Breast epithelium (tissue), 4 donors: Measurements from ENCODE around the gene RHOH. TPM values are rescaled to one million over a fixed set of nuclear protein-coding genes. Genes with fewer than 3 reads are reported as not detected.

ENCODE experiments used
- DNase-seq, 2 donors: peaks; one replicate each; pipeline ENCODE4 v3.0.0-alpha.2; 2019; ENCODE audit warnings: low spot score in 2 of 2
- H3K27ac ChIP-seq, 2 donors: fragments of 200-600 bp; sonication (generic) in 1 of 2; one replicate each; pipeline ENCODE4 v1.5.1; 2016 to 2019; ENCODE audit warnings: mild to moderate bottlenecking in 1 of 2
- H3K27me3 ChIP-seq, 2 donors: fragments of 200-600 bp; sonication (generic) in 1 of 2; one replicate each; pipeline versions ENCODE4 v1.5.1 to v1.6.0; 2017 to 2019; ENCODE audit warnings: control low read depth in 1 of 2, mild to moderate bottlenecking in 1 of 2
- H3K36me3 ChIP-seq: fragments of 200-600 bp; one replicate; pipeline ENCODE4 v1.5.1; 2019
- H3K4me1 ChIP-seq, 2 donors: fragments of 200-600 bp; sonication (generic); one replicate each; pipeline ENCODE4 v1.5.1; 2016 to 2019; ENCODE audit warnings: control low read depth in 1 of 2
- H3K4me3 ChIP-seq, 3 donors: fragments of 200-600 bp; sonication (generic); 1 replicate in 2 of 3; 2 replicates in 1 of 3; pipeline ENCODE4 v1.5.1; 2016 to 2019; ENCODE audit warnings: mild to moderate bottlenecking in 3 of 3, moderate library complexity in 2 of 3
- H3K9me3 ChIP-seq, 2 donors: fragments of 200-600 bp; sonication (generic) in 1 of 2; one replicate each; pipeline ENCODE4 v1.5.1; 2016 to 2019; ENCODE audit warnings: control low read depth in 1 of 2
- CTCF ChIP-seq, 3 donors: fragments of 450-650 bp; IDR thresholded peaks; one replicate each; pipeline ENCODE4 v1.5.1; 2016 to 2017; ENCODE audit warnings: antibody characterized with exemption in 3 of 3, mild to moderate bottlenecking in 3 of 3, moderate library complexity in 3 of 3
- POLR2A ChIP-seq: fragments of 450-650 bp; IDR thresholded peaks from one replicate; pipeline ENCODE4 v1.6.1; 2016; ENCODE audit warnings: antibody characterized with exemption, mild to moderate bottlenecking, moderate library complexity
- POLR2AphosphoS5 ChIP-seq, 3 donors: sonication (generic); formaldehyde crosslinking; IDR thresholded peaks; one replicate each; pipeline ENCODE4 v1.6.1; 2017; ENCODE audit warnings: antibody characterized with exemption in 3 of 3
- intact Hi-C: fragments of 100-400 bp; cut with DNase I; formaldehyde crosslinking; loops from one replicate; pipeline ENCODE4 v1.15.1; 2023; ENCODE audit warnings: low total_unique reads
- total RNA-seq, 3 donors: library from RNA; depleted of rRNA; stranded (reverse); fragments of >200 nt; gene quantifications; one replicate each; pipeline ENCODE4 v1.1.0, GENCODE V29; 2016

Gene RHOH
- total RNA-seq, 3 donors from 2014 or later = 5.0 to 16.4 (median 9.7) TPM

DNA sequence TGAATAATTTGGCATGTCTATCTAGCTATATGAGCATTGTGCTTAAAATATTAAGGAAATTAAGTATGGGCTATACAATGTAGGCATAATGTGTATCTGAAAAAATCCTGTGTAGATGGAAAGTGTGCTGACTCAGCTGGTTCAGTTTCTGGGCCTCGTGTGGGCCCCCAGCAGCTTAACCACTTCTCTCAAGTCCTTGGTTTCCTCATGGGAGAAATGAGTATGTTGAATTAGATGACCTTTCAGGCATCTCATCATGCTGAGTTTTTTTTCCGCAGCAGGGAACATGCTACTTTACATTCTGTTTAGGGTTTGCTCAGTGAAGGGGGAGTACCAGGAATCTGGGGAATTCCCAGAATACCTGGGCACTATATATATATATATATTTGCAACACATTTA, 30.5 kb downstream of the RHOH start:
- H3K4me3 ChIP-seq = no peak overlapping the region
- DNase-seq = no peak
- no peaks in the 10 kb centered on the region for H3K36me3 ChIP-seq
- H3K4me1 ChIP-seq = no peaks in the 10 kb centered on the region
- peaks cover 0 to 3% of the 10 kb centered on the region in 2 donors for H3K9me3 ChIP-seq
- TF ChIP-seq POLR2AphosphoS5 (IDR thresholded peaks at IDR 0.05) (no peak), POLR2A (no peak), CTCF (IDR thresholded peaks at IDR 0.05) (no peak)
- intact Hi-C loops = no loop called here
- H3K27me3 ChIP-seq = no peaks in the 10 kb centered on the region
- H3K27ac ChIP-seq = no peak overlapping the region

DNA sequence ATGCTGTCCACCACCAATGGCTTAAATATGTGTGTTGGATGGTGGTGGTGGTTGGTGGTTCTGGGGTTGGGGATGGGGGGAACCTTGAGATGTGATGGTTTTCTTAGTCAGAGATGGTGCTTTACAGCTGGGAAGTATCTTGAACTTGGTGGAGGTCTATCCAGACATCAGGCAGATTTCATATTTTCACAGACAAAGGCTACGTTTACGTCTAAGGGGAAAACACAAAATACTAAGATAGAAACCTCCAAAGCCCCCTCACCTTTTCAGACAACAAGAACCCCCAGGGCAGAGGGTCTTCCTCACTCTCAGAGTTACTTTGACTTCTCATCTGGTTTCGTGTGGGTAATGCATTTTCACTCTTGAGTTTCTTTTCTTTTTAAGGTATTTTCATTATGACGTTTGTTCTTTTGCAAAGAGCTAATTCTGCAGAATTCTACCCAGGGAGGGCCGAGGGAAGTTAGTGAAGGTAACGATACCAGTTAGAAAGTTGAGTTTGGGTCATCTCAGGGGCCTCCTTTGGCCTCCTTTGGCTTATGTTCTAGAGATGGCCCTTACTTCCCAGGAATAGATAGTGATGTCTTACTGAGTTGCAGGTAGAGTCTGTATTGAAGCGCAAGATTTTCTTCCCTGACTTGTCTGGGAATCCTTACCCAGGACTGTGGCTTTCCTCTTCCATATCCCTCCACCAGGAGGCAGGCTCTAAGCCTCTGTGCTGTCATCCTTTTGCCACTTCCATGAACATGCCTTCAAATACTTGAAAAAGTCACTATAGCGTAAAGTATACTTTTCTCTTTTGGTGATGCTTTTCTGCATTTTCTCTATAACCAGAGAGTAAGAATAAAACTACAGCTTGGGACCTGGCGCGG, 31.9 kb downstream of the RHOH start:
- no peaks in the 10 kb centered on the region for H3K4me1 ChIP-seq
- no peaks in the 10 kb centered on the region for H3K27me3 ChIP-seq
- no peak overlapping the region for H3K4me3 ChIP-seq
- no peaks in the 10 kb centered on the region for H3K9me3 ChIP-seq
- TF ChIP-seq POLR2A (no peak), POLR2AphosphoS5 (IDR thresholded peaks at IDR 0.05) (no peak), CTCF (IDR thresholded peaks at IDR 0.05) (no peak)
- H3K27ac ChIP-seq = no peak overlapping the region
- intact Hi-C loops = no loop called here
- no peak for DNase-seq
- no peaks in the 10 kb centered on the region for H3K36me3 ChIP-seq

GRCh38 chr4:40231316-40231863, 34.6 kb downstream of the RHOH start:
- Histone ChIP-seq H3K9me3 (no peaks in the 10 kb centered on the region), H3K27me3 (no peaks in the 10 kb centered on the region), H3K27ac (no peak overlapping the region), H3K36me3 (no peaks in the 10 kb centered on the region), H3K4me1 (no peaks in the 10 kb centered on the region), H3K4me3 (no peak overlapping the region)
- intact Hi-C loops = no loop called here
- no peak for DNase-seq
- TF ChIP-seq CTCF (IDR thresholded peaks at IDR 0.05) = no peak
- no peak for TF ChIP-seq POLR2AphosphoS5 (IDR thresholded peaks at IDR 0.05)
- no peak for TF ChIP-seq POLR2A

GRCh38 chr4:40232610-40233009, 35.8 kb downstream of the RHOH start:
- TF ChIP-seq POLR2AphosphoS5 (IDR thresholded peaks at IDR 0.05) = no peak
- no peak for TF ChIP-seq POLR2A
- TF ChIP-seq CTCF (IDR thresholded peaks at IDR 0.05) = no peak
- no peak for DNase-seq
- no peaks in the 10 kb centered on the region for H3K9me3 ChIP-seq
- intact Hi-C loops = no loop called here
- no peak overlapping the region for H3K4me3 ChIP-seq
- no peaks in the 10 kb centered on the region for H3K27me3 ChIP-seq
- H3K27ac ChIP-seq = no peak overlapping the region
- H3K4me1 ChIP-seq = no peaks in the 10 kb centered on the region
- no peaks in the 10 kb centered on the region for H3K36me3 ChIP-seq

GRCh38 chr4:40233227-40233626, 36.4 kb downstream of the RHOH start:
- no peak for TF ChIP-seq POLR2AphosphoS5 (IDR thresholded peaks at IDR 0.05)
- Histone ChIP-seq H3K27ac (no peak overlapping the region), H3K4me3 (no peak overlapping the region), H3K36me3 (no peaks in the 10 kb centered on the region), H3K27me3 (no peaks in the 10 kb centered on the region), H3K4me1 (no peaks in the 10 kb centered on the region), H3K9me3 (no peaks in the 10 kb centered on the region)
- intact Hi-C loops = no loop called here
- no peak for DNase-seq
